Tibial nerve (tissue), 4 donors: Measurements from ENCODE around the gene HLF.

Experiments
- EP300 ChIP-seq, 2 donors: sonication (generic); formaldehyde crosslinking; IDR thresholded peaks; one replicate each; pipeline ENCODE4 v1.6.1; 2017; ENCODE audit warnings: antibody characterized with exemption in 2 of 2, mild to moderate bottlenecking in 1 of 2
- POLR2A ChIP-seq, 2 donors: fragments of 450-650 bp; IDR thresholded peaks; one replicate each; pipeline ENCODE4 v1.6.1; 2017; ENCODE audit warnings: antibody characterized with exemption in 2 of 2, mild to moderate bottlenecking in 2 of 2, moderate library complexity in 2 of 2
- TF ChIP-seq, protein P1 (sequence below), 5 experiments: fragments of 200-600 bp in 3 of 5; fragments of 450-650 bp in 2 of 5; sonication (generic) in 3 of 5; IDR thresholded peaks; one replicate each; pipeline ENCODE4 v1.5.1; 2016 to 2019; ENCODE audit warnings: antibody characterized with exemption in 5 of 5, mild to moderate bottlenecking in 3 of 5, moderate library complexity in 2 of 5

DNA sequence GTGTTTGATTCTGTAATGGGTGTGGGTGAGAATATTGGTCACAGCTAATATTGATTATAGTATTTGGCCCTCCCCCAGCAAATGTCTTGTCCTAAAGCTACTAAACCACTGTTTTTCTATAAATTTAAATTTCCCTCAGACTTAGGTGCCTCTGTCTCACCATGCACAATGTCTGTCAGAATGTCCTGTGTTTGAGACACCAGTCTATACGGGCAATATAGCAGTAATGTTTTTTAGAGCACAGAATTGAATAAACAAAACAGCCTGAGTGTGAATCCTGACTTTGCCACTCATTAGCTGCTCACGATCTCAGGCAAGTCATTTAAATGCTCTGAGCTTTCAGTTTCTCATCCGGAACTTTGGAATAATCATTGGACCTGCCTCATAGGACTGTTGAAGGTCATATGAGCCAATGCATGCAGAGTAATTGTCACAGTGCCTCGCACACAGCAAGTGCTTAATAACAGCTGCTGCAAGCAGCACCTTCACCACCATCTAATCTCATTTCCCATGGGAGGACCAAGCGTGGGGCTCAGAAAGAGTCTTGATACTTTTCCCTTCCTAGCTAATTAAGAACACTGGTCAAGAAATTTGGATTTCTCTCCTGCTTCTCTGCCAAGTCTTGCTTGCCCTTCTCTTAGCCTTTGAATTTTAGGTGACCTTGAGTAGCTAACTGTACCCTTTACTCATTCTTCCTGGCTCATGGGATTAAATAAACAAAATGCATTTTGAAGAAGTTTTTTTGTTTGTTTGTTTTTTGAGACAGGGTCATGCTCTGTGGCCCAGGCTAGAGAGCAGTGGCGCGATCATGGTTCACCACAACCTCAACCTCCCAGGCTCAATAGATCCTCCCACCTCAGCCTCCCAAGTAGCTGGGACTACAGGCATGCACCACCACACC, 9.8 kb downstream of the HLF start:
- TF ChIP-seq, protein P1, sequence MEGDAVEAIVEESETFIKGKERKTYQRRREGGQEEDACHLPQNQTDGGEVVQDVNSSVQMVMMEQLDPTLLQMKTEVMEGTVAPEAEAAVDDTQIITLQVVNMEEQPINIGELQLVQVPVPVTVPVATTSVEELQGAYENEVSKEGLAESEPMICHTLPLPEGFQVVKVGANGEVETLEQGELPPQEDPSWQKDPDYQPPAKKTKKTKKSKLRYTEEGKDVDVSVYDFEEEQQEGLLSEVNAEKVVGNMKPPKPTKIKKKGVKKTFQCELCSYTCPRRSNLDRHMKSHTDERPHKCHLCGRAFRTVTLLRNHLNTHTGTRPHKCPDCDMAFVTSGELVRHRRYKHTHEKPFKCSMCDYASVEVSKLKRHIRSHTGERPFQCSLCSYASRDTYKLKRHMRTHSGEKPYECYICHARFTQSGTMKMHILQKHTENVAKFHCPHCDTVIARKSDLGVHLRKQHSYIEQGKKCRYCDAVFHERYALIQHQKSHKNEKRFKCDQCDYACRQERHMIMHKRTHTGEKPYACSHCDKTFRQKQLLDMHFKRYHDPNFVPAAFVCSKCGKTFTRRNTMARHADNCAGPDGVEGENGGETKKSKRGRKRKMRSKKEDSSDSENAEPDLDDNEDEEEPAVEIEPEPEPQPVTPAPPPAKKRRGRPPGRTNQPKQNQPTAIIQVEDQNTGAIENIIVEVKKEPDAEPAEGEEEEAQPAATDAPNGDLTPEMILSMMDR (IDR thresholded peaks at IDR 0.05) = no peak
- TF ChIP-seq POLR2A (IDR thresholded peaks at IDR 0.05) (no peak), EP300 (IDR thresholded peaks at IDR 0.05) (no peak)
